Prostate gland (tissue), 2 donors: Measurements from ENCODE around the gene ZNF232.

Experiments used
- CTCF ChIP-seq, 4 experiments: fragments of 200-600 bp in 2 of 4; fragments of 450-650 bp in 2 of 4; sonication (generic) in 2 of 4; IDR thresholded peaks; 1 replicate in 3 of 4; 2 replicates in 1 of 4; pipeline ENCODE4 v1.5.1; 2016 to 2019; ENCODE audit warnings: antibody characterized with exemption in 4 of 4, mild to moderate bottlenecking in 2 of 4, moderate library complexity in 2 of 4
- POLR2AphosphoS5 ChIP-seq: sonication (generic); formaldehyde crosslinking; IDR thresholded peaks from one replicate; pipeline ENCODE4 v1.6.1; 2017; ENCODE audit warnings: antibody characterized with exemption

DNA sequence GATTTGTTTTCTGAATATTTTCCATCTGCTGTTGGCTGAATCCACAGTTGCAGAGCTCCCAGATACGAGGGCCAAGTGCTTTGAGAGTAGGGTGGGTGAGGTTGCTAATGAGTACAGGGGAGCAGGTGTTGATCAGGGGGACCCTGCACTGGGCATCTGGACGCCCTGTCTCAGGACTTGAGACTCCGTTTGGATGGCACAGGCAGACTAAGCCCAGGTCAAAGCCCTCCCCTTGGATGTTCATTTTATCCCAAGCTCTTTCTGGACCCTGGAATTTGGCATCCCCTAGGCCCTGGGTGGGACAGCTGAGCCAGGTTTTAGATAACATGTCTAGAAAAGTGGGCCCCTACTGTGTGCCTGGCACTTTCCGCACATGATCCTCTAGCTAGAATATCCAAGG, 16.2 kb upstream of the ZNF232 start:
- TF ChIP-seq CTCF (IDR thresholded peaks at IDR 0.05) (no peak), POLR2AphosphoS5 (no peak)
